Activated T-cell treated with anti-CD3 and anti-CD28 coated beads for 24 hours (primary cell): ENCODE data around the gene ZNF296.

Experiments
- DNase-seq: peaks from one replicate; pipeline ENCODE4 v3.0.0-alpha.2; 2020; ENCODE audit warnings: low read depth

Gene ZNF296

DNA sequence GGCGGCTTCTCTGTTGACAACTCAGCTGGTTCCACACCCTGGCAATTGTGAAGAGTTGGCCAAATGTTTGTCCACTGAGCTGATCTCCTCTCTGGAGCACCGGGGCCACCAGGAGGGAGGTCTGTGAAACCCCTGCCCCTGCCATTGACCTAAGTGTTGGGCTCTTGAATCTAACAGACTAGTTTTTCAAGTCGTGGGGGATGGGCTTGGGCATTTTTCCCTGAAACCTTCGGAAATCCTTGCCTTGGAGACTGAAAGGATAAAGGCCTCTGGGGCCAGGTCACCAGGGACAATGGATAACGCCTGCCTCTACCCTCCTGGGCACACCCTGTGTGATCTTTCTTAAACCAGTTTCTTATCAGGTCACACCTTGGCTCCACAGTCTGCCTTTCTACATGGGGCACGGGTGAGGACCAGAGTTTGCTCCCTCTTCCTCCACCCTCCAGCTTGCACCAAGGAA lies 3.7 kb upstream of the ZNF296 start:
- no peak for DNase-seq

DNA sequence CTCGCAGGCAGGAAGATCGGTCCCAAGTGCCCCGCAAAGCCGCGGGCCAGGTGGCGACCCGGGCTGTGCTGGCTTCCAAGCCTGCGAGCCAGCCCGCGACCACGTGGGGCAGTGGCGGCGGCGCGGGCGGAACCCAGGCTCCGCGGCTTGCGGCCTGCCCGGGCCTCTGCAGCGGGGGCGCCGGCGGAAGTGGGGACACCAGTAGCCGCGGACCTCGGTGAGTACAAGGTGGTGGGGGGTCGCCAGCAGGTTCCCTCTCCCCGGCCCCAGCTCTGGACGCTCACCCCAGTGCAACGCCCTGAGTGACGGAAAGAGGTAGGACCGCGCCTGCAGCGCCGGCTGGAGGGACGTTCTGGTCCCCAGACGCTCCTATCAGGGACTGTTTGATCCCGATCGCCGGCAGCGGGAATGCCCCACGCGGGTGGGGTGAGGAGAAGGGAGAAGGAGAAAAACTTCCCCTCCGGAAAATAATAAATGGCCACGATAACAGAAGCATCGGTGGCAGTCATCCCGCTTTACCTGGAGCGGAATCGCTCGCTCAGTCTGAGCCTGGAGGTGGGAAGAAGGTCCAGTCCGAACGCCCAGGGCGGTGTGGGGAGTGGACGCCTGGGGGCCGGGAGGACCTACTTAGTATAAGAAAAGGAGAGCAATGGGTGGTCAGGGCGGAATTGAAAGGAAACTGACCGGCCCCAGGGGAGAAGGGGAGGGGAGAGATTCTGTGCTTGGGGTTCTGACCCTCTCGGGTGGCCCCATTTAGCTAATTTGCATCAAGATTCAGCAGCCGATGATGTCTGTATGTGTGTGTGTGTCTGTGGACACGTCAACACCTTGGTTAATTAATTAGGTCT lies 3.0 kb upstream of the ZNF296 start, which contains the start of gene GEMIN7:
GEMIN7 (plus strand) TSS at position 198 of the 848 bp plus-strand sequence. CDS start 10,855 bp downstream, outside the sequence.
- DNase-seq = peak; percentile 81

DNA sequence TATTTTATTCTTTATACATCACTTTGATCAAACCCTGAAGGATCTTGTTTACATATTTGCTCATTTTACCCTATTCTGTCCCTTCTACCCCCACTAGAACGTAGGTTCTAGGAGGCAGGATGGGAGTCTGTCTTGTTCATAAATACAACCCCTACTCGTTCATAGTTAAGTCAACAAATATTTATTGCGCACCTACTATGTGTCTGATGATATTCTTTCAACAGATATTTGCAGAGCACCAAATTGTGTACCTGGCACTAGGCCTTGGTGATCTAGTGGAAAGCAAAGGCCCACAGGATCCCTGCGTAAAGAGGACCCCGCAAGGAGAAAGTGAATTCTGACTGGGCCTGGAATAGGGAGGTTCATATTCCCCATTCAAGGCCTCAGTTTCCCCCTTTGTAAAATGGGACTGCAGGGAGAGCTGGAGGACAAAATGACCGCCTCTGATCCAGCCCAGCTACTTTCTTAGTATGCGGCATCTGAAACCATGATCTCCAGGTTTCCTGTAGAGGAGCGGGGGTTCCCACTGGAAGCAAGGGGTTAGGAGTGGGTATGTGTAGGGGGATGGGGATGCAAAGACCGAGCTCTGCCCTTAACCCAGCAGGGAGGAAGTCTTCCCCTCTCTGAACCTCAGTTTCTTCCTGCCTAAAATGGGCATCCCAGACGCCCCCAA lies 2.2 kb upstream of the ZNF296 start:
- DNase-seq = no peak

DNA sequence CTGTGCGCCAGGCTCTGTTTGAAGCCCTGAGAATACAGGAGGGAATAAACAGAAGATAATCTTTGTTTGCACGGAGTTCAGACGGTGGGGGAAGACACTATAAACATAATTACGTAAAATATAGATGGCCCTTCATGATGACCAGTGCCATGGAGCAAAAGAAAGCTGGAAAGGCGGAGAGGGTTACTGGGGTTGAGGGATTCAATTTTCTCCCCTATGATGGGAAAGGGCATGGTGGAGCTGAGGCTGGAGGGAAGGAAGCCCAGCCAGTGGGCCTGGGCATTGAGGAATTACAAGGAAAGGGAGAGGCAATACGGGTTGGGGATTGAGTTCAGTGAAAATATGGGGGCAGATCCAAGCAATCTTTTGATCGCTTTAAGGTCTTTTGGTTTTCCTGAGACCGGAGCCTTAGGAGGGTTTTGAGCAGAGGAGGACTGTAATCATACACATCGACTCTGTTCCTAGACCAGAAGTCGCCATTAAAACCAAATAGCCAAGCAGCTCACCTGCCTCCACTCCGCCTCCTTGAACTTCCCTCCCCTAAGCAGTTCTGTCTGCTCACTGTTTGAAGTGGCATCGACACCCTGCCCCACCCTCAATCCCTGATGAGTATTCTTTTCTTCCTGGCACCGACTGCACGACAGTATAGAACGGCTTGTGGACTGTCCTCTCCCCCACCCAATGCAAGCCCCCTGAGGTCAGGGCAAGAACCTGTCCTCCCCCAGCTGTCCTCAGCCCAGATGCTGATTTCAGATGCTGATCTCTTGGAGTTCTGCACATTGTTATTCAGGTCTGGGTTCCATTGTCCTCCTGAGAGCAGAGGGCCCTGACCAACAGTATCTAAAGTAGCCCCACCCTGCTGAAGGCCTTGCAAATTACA lies 813 bp upstream of the ZNF296 start:
- DNase-seq = no peak

DNA sequence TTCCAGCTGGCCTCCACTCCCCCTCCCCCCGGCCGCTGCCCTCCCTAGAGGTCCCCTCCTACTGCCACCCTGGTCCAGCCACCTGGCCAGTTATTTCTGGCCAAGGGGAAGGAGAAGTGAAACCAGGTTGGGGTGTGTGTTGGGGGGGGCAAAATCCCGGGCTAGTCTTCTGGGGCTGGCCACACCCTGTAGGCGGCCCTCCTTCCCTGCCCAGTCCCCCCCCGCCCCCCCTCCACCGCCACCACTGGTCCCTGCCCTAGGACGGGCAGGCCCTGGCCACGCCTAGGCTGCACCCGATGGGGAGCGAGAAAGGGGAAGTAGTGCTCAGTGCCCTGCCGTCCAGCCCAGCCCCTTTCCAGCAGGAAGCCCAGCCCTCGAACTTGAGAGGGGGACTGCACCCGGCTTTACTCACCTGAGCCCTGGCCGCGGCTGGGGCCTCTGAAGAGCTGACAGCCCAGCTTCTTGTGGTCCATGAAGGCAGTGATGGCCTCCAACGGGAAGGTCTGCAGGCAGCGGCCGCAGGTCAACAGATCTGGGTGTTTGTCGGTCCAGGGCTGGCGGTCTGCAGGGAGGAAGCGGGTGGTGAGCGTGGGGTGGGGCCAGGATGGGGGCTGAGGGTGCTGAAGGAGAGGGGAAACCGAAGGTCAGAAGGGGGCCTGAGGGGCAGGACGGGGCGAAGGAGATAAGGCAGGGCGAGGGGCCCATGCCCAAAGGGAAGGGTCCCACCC lies 813 bp downstream of the ZNF296 start:
- no peak for DNase-seq

DNA sequence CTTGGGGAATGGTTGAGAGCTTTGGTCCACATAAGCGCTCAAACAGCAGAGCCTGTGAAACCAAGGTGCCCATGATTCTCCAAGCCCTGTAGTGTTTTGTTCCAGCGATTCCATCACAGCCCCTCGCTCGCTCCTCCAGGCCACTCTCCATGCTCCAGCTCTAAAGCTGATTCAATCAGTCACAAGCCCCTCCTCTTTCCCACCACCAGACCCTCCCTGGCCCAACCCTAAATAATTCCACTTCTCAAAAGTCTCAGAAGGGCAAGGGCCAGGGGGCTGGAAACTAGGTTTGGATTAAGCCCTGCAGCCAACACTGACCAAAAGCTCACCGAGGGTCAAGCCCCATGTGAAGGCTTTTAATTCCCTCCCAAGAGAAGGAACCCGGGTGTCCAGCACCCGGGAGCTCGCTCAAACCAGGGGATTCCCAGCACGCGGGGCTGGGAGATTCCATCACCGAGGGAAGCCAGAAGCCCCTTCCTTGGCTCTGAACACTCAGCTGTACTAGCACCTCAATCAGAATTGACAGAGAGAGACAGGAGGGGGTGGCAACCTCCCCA lies 1.5 kb downstream of the ZNF296 start:
- no peak for DNase-seq

DNA sequence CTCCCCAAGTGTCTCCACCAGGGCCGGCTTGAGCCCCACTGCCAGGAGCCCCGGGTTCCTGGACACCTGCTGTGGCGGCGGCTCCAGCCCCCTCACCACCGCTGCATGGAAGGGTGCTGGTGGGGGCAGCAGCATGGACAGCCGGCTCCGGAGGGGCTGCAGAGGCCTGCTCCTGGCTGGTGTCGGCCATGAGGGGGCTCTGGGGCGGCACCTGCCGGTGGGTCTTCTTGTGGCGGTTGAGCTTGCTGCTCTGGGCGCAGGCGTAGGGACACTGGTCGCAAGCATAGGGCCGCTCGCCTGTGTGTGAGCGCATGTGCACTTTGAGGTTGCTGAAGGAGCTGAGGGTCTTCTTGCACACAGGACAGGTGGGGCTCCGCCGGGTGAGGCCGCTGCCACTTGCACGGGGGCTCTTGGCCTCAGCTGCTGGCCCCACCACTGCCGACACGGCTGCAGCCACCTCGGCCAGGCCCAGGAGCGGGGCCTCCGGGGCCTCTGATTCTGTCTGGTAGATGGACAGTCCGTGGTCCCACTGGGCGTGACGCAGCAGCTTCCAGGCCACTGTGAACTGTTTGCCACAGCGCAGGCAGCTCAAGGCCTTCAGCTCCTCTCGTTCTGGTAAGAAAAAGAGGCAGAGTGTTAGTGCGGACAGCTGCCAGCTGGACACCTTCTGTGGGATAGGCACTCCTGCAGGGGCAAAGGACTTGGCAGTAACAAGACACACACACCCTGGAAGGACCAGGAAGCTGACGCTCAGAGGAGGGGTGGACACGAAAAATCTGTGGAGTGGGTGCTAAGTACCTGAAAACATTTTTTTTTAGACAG lies 4.1 kb downstream of the ZNF296 start:
- DNase-seq = no peak

DNA sequence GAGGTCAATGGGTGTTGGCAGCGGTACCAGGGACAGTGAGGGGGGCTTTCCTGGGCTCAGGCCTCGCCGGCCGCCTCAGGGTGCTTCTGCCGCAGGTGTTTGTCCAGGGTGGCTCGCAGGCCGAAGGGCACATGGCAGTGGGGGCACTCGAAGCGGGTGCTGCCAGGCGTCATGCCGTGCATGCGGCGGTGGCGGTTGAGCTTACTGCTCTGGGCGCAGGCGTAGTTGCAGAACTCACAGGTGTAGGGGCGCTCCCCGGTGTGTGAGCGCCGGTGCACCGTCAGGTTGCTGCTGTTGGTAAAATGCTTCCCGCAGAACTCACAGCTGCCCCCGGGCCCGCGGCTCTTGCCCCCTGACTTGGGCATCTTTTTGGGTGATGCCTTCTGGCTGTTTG lies 4.7 kb downstream of the ZNF296 start:
- no peak for DNase-seq

DNA sequence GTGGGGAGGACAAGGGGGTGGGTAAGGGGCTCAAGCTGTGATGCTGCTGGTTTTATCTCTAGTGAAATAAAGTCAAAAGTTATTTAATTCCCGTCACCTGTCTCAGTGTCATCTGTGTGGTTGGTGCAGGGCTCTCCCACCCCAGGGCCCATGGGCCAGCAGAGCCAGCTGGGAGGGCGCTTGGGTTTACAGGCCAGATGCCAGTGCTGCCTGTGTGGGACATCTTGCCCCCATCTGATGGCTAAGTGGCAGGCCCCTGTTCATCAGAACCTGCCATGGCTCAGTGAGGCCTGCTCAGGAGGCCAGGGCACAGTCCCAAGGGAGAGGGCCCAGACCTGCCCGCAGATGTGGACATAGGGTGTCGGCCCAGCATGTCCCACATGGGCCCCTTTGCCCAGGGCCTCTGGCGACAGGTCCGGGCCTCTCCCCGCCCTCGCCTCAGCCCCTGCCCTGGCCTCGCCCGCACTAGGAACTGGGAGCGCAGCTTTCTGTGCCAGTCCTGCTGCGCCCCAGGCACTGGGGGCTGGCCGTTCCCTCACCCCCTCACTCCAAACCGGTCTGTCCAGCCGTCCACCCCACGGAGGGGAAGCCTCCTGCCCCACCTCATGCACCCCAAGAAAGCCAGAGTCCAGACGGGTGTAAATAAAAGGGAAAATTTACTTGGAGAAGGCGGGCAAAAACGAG lies 5.3 kb downstream of the ZNF296 start:
- DNase-seq = no peak

DNA sequence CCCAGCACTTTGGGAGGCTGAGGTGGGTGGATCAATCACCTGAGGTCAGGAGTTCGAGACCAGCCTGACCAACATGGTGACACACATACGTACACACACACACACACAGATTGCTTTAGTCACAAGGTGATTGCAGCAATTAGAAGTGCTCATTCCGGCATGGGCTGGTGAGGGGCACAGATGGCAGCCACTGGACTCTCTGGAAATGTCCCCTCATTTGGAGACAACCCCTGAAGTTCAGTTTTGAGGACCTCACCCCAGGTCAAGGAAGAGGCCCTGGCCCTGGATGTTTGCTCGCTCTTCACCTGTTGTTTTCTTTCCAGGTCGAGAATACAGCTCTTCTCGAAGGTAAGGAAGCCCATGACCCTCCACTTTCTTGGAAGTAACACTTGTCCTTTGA lies 6.1 kb downstream of the ZNF296 start:
- no peak for DNase-seq

DNA sequence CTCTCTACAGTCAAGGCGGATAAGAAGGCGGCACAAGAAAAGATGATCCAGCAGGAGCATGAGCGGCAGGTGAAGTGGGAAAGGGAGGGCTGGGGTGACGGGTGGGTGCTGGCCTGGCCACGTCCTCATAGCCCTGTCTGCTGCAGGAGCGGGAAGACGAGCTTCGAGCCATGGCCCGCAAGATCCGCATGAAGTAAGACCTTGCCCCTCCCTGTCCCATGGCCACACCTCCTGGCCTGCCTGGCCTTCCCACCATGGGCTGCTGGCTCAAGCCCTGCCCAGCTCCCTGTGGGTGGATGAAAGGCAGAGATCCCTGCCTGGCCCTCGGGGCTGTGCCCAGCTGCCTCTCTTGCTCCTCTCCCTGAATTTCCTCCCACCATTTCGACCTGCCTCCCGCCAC lies 7.2 kb downstream of the ZNF296 start:
- DNase-seq = no peak

DNA sequence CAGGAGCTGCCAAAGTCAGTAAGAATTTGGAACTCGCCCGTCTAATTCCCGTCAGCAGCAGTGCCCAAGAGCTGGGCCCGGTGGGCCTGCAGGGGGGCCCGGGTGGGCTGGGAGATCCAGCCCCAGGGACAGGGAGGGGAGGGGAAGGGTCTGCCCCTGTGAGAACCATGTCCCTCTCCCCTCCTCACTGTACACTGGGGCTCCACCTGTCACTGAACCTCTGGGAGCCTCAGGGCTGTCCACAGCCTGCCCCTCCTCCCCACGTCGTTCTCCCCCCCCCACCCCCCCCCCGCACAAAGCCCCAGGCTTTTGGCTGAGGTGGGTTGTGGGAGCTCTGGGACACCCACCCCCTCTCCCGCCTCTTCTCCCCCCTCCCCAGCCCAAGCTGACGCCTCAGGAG lies 8.2 kb downstream of the ZNF296 start:
- no peak for DNase-seq

DNA sequence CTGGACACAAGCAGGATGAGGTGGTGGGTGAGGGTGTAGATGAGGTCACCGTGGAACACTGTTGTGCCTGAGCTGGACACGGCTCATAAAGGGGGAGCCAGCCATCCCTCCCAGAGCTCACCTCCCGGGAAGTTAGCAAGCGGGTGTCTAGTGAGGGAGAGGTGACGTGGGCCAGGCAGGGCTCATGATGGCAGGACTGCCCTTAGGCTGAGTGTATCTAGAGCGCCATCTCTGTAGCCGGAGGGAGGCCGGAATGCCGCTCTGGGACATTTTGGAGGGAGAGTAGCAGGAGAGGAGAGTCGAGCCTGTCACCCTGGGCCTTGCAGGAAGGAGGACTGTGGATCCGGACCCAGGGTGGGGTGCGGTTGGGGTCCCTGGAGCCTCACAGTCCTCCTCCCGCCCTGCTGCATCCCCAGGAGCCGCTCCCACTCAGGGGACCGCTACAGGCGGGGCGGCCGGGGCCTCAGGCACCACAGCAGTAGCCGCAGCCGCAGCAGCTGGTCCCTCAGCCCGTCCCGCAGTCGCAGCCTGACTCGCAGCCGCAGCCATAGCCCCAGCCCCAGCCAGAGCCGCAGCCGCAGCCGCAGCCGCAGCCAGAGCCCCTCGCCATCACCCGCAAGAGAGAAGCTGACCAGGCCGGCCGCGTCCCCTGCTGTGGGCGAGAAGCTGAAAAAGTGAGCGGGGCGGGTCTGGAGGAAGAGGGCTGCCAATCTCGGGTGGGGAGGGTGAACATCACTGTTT lies 9.2 kb downstream of the ZNF296 start:
- DNase-seq = no peak

DNA sequence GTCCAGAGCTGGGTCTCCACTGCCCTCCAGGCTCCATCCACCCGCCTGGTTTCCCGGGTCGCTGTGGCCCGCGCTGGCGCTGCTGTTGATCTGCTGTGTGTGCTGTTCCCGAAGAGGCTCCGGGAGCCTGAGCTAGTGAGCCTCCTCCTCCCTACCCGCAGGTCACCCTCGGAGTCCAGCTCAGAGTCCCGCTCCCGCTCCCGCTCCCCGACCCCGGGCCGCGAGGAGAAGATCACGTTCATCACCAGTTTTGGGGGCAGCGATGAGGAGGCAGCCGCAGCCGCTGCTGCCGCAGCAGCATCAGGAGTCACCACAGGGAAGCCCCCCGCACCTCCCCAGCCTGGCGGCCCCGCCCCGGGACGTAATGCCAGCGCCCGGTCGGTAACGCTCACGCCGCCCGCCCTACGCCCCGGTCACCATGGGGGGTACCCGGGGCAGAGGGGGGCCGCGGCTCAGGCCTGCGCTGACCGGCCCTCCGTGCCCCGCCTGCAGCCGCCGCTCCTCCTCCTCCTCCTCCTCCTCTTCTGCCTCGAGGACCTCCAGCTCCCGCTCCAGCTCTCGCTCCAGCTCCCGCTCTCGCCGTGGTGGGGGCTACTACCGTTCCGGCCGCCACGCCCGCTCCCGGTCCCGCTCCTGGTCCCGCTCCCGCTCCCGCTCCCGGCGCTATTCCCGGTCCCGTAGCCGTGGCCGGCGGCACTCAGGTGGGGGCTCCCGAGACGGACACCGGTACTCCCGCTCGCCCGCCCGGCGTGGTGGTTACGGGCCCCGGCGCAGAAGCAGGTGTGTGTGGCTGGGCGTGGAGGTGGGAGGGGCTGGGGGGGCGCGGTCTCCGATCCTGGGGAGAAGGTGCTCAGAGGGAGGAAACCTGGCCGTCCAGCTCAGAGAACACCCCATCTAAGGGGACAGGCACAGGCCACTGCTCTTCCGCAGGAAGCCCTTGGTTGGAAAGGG lies 12.2 kb downstream of the ZNF296 start:
- DNase-seq = no peak

DNA sequence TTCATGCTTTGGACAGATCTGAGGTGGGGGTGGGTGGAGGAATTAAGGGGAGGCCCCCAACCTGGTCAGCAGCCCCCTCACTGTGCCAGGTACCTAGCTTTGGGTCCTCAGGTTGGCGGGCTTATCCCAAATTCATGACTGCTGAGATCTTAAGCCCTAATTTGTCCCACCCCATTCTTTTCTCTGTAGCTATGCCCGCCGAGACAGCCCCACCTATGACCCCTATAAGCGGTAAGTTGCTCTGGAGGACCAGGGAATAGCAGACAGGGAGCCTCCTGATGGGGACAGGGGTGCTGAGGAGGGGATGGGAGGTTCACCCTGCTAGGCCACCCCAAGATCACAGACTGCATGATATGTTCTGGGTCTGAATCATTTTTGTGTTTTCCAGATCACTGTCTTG lies 14.3 kb downstream of the ZNF296 start:
- DNase-seq = no peak

DNA sequence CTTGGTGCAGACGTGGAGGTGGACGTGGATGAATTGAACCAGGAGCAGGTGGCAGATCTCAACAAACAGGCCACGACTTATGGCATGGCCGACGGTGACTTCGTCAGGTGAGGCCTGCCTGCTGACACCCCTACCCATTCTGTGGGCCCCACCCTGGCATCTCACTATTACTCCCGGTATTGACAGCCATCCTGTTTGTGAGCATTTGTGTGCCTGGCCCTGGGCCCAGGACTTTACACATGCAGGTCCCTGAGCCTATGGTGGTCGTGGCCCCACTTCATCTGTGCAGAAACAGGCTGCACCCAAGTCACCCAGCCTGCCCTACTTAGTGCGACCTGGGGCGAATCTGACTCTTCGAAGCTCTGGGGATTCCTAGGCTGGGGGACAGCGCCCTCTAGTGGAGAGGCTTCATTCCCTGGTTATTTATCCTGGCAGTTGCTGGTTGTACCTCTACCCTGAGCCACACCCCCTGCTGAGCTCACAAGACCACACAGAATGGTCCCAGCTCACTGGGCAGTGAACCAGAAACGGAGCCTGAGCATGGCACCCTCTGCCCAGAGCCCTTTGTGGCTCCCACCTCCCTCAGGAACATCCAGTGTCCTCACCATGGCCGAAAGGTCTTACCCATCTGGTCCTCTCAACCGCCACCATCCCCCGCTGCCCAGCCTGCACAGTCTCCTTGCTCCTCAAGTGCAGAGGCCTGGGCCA lies 16.9 kb downstream of the ZNF296 start:
- peak; percentile 76 for DNase-seq

DNA sequence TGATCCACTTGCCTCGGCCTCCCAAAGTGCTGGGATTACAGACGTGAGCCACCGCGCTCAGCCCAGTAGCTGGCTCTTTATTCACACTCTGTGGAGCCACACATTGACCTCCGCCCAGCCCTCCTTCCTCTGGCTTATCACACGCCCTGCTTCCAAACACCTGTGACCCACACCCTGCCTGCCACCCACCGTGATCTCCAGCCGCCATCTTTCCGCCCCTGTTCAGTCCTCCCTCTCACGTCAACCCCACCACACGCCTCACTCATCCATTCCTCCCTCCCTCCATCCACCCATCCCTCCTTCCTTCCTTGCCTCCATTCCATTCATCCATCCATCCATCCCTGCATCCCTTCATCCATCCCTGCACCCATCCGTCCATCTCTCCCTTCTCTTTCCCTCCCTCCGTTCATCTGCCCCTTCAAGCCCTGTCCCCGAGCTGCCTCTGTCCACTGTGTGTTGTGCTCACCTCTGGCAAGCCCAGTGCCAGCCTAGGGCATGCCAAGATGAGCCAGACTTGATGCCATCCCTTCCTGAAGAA lies 17.6 kb downstream of the ZNF296 start:
- no peak for DNase-seq
